Stimulated activated memory B cell treated with anti-CD40 and anti-IgM and Interleukin-4, amounts not matched to agents 10 μg/mL and 1 μg/mL and 100 μg/mL, for 72 hours (primary cell): Measurements from ENCODE around the gene CLEC10A.
"Not testable (repeated sequence)": the region's sequence is repeated elsewhere in the genome, so short reads cannot be mapped to it uniquely, and the experiment has no call there.

ENCODE experiments used
- ATAC-seq: fragments of 150-1000 bp; cut with Tn5 transposase; 2 replicates; pipeline ENCODE4 v1.10.0; 2021
- H3K27ac Mint-ChIP-seq: one replicate; pipeline ENCODE4 v1.8.0; 2022; ENCODE audit warnings: mild to moderate bottlenecking, mixed read lengths
- H3K27me3 Mint-ChIP-seq: one replicate; pipeline ENCODE4 v1.8.0; 2022; ENCODE audit warnings: mixed read lengths
- H3K36me3 Mint-ChIP-seq: one replicate; pipeline ENCODE4 v1.8.0; 2022; ENCODE audit warnings: mixed read lengths
- H3K4me1 Mint-ChIP-seq: one replicate; pipeline ENCODE4 v1.8.0; 2022; ENCODE audit warnings: mixed read lengths
- H3K4me3 Mint-ChIP-seq: one replicate; pipeline ENCODE4 v1.8.0; 2022; ENCODE audit warnings: mild to moderate bottlenecking, moderate library complexity, mixed read lengths
- H3K9me3 Mint-ChIP-seq: one replicate; pipeline ENCODE4 v1.8.0; 2022; ENCODE audit warnings: mixed read lengths

CLEC10A gene

DNA sequence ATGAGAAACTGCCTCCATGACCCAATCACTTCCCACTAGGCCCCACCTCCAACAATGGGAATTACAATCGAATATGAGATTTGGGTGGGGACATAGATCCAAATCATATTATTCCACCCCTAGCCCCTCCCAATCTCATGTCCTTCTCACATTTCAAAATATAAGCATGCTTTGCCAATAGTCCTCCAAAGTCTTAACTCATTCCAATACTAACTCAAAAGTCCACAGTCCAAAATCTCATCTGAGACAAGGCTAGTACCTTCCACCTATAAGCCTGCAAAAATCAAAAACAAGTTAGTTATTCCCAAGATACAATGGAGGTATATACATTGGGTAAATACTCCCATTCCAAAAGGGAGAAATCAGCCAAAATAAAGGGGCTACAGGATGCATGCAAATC is 12.9 kb downstream of the CLEC10A start:
- ATAC-seq: no peak
- H3K4me3 Mint-ChIP-seq: no peak overlapping the region
- no peaks in the 10 kb centered on the region for H3K4me1 Mint-ChIP-seq
- no peak overlapping the region for H3K27ac Mint-ChIP-seq
- H3K9me3 Mint-ChIP-seq: peaks cover 20% of the 10 kb centered on the region
- H3K27me3 Mint-ChIP-seq: peaks cover 62% of the 10 kb centered on the region
- peaks cover 15% of the 10 kb centered on the region for H3K36me3 Mint-ChIP-seq

DNA sequence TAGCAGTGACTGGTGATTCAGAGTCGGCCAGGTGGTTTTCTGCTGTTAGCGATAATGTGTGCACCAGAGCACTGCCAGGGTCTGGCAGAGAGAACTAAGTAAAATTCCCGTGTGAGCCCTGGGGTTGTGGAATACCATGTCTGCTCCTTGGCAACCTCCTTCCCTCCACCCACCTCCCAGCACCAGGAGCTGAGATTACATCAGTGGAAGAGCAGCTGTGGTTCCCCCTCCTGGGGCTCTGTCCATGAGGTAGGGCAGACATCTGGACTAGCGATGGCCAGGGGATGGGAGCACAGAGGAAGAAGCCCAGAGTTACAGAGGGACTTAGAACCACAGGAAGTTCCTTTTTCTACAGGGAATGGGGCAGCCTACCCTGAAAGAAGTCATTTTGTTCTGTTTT is 15.8 kb downstream of the CLEC10A start:
- Mint-ChIP-seq H3K36me3 (peaks cover 15% of the 10 kb centered on the region), H3K4me1 (peaks cover 9% of the 10 kb centered on the region), H3K27ac (no peak overlapping the region), H3K9me3 (peaks cover 18% of the 10 kb centered on the region), H3K4me3 (no peak overlapping the region), H3K27me3 (peaks cover 60% of the 10 kb centered on the region)
- no peak for ATAC-seq

GRCh38 chr17:7063518-7064094 is 16.4 kb downstream of the CLEC10A start:
- Mint-ChIP-seq H3K4me3 (no peak overlapping the region), H3K9me3 (peaks cover 12% of the 10 kb centered on the region), H3K4me1 (peaks cover 9% of the 10 kb centered on the region), H3K27ac (no peak overlapping the region), H3K27me3 (peaks cover 62% of the 10 kb centered on the region), H3K36me3 (peaks cover 11% of the 10 kb centered on the region)
- no peak for ATAC-seq

DNA sequence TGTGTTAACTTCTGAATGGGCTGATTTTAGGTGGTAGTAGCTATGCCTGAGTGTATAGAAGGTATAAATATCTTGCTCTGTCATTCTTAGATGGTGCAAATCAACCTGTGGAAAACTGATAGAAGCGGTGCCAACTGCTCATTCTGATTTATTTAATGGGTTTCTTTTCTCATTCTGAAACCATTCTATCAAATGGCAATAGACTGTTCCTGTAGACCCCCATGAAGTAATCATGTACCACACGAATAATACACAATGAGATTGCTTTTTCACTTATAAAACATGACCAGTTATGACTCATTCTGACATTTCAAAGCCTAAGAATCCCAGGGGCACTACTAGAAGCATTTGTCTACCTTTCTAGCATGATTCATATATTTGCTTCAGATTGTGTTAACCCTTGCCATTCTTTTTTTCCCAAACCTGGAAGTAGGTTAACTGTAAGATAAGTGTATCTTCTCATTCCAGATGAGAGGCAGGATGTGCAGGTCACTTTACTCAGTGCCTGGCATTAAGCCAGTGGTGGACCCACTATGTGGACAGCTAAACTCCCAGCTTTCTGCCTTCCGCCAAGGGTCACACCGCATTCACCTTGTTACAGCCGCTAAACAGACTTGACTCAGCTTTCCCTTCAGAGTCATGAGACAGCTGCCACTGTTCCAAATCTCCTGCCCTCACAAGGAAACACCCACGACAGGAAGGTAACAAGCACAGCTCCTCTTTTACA is 19.7 kb downstream of the CLEC10A start:
- peak; percentile 16 for ATAC-seq
- Mint-ChIP-seq H3K36me3 (no peaks in the 10 kb centered on the region), H3K27ac (peak overlapping the region; percentile 14), H3K27me3 (peaks cover 54% of the 10 kb centered on the region), H3K4me3 (no peak overlapping the region), H3K4me1 (peaks cover 9% of the 10 kb centered on the region), H3K9me3 (no peaks in the 10 kb centered on the region)

GRCh38 chr17:7058831-7059447 is 21.1 kb downstream of the CLEC10A start:
- H3K36me3 Mint-ChIP-seq: no peaks in the 10 kb centered on the region

GRCh38 chr17:7056386-7056785 is 23.7 kb downstream of the CLEC10A start:
- no peak overlapping the region for H3K4me3 Mint-ChIP-seq
- ATAC-seq: no peak
- H3K4me1 Mint-ChIP-seq: peaks cover 9% of the 10 kb centered on the region
- no peaks in the 10 kb centered on the region for H3K36me3 Mint-ChIP-seq
- peaks cover 17% of the 10 kb centered on the region for H3K27me3 Mint-ChIP-seq
- no peaks in the 10 kb centered on the region for H3K9me3 Mint-ChIP-seq
- H3K27ac Mint-ChIP-seq: no peak overlapping the region

More at GRCh38 chr17:7058831-7059447, 21.1 kb downstream of the CLEC10A start:
- Mint-ChIP-seq H3K4me1 (peaks cover 9% of the 10 kb centered on the region), H3K9me3 (no peaks in the 10 kb centered on the region), H3K4me3 (no peak overlapping the region), H3K27me3 (peaks cover 40% of the 10 kb centered on the region), H3K27ac (no peak overlapping the region)
- ATAC-seq: no peak

DNA sequence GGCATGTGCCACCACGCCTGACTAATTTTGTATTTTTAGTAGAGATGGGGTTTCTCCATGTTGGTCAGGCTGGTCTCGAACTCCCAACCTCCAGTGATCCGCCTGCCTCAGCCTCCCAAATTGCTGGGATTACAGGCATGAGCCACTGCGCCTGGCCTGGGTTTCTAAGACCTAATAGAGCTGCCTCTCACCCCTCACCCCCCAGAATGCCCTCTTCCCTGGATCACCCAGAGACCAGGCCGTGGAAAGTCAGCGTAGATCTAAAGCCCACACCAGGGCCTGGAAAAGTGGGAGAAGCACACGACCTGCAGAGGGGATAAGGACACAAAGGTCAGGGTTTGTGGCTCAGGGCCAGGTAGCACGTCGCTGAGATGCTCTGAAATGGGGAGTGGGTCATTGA is 29.5 kb downstream of the CLEC10A start:
- H3K9me3 Mint-ChIP-seq, H3K4me3 Mint-ChIP-seq, ATAC-seq, H3K27me3 Mint-ChIP-seq, H3K36me3 Mint-ChIP-seq, H3K27ac Mint-ChIP-seq: not testable (repeated sequence)
- H3K4me1 Mint-ChIP-seq: peaks cover 17% of the 10 kb centered on the region

DNA sequence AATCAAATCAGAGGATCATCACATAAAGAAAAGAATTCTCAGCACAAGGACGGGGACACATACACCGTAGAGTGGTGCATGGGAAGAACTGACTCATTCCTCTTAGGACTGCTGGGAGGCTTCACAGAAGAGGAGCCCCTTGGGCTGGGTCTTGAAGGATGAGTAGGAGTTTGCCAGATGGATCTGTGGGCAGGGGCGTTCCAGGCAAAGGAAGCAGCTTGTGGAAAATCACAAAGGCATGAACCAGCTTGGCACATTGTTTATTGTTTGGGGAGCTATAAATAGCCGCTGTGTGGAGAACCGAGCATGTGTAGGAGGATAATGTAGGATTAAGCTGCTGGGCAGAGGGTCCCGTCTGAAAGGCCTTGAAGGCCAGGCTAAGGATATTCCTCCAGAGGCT is 31.1 kb downstream of the CLEC10A start:
- Mint-ChIP-seq H3K36me3 (no peaks in the 10 kb centered on the region), H3K9me3 (no peaks in the 10 kb centered on the region), H3K4me3 (no peak overlapping the region), H3K27ac (no peak overlapping the region), H3K27me3 (no peaks in the 10 kb centered on the region), H3K4me1 (peaks cover 19% of the 10 kb centered on the region)
- no peak for ATAC-seq

GRCh38 chr17:7047566-7047965 is 32.5 kb downstream of the CLEC10A start:
- H3K4me3 Mint-ChIP-seq: no peak overlapping the region
- H3K36me3 Mint-ChIP-seq: no peaks in the 10 kb centered on the region
- ATAC-seq: no peak
- H3K4me1 Mint-ChIP-seq: peaks cover 30% of the 10 kb centered on the region
- no peaks in the 10 kb centered on the region for H3K27me3 Mint-ChIP-seq
- no peaks in the 10 kb centered on the region for H3K9me3 Mint-ChIP-seq
- H3K27ac Mint-ChIP-seq: no peak overlapping the region

GRCh38 chr17:7046725-7047397 is 33.2 kb downstream of the CLEC10A start:
- peak; percentile 26 for ATAC-seq
- not testable (repeated sequence) for H3K36me3 Mint-ChIP-seq, H3K9me3 Mint-ChIP-seq, H3K27me3 Mint-ChIP-seq
- H3K4me3 Mint-ChIP-seq: peak overlapping the region; percentile 76
- peak overlapping the region; percentile 58 for H3K27ac Mint-ChIP-seq
- peaks cover 37% of the 10 kb centered on the region for H3K4me1 Mint-ChIP-seq

DNA sequence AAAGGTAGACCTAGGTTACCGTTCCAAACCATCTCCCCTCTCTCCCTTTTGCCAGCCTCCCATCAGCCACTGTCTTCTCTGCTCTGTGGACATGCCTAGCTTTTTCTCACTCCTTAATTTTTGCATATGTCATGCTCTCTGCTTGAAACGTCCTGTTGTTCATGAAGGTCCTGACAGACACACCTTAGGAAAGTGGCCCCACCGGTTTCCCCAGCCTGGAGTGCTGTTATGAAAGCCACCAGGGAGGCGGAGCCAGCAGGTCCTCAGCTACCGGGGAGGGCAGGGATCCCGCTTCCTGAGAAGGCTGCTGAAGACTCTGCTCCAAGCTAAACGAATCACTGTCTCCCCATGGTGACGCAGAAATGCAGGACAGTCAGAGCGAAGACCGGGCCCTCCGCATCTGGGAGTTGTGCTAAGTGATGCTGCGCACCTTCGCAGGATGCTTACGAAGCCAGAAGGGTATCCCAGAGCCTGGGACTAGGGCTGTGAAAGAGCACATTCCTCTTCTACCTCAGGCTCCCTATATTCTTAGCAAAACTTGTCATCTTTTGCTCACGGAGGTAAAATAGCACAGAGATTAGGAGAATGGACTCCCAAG is 33.8 kb downstream of the CLEC10A start:
- no peaks in the 10 kb centered on the region for H3K36me3 Mint-ChIP-seq

GRCh38 chr17:7045492-7046126 is 34.4 kb downstream of the CLEC10A start:
- no peaks in the 10 kb centered on the region for H3K36me3 Mint-ChIP-seq
- no peaks in the 10 kb centered on the region for H3K27me3 Mint-ChIP-seq
- peak overlapping the region; percentile 58 for H3K27ac Mint-ChIP-seq
- peak; percentile 34 for ATAC-seq
- H3K4me3 Mint-ChIP-seq: peak overlapping the region; percentile 76
- H3K9me3 Mint-ChIP-seq: no peaks in the 10 kb centered on the region
- peaks cover 46% of the 10 kb centered on the region for H3K4me1 Mint-ChIP-seq

More for the DNA sequence above, 33.8 kb downstream of the CLEC10A start:
- ATAC-seq: no peak
- Mint-ChIP-seq H3K4me1 (peaks cover 43% of the 10 kb centered on the region), H3K27me3 (no peaks in the 10 kb centered on the region), H3K9me3 (no peaks in the 10 kb centered on the region), H3K27ac (peak overlapping the region; percentile 58), H3K4me3 (peak overlapping the region; percentile 76)

- Mint-ChIP-seq H3K4me1 (peaks cover 54% of the 10 kb centered on the region), H3K4me3 (peak within 1 kb of the TSS; percentile 78), H3K27ac (peak within 1 kb of the TSS; percentile 85), H3K27me3 (no peaks in the 10 kb centered on the region), H3K9me3 (no peaks in the 10 kb centered on the region), H3K36me3 (no peaks in the 10 kb centered on the region)
- ATAC-seq: peak; percentile 70
These were observed 36.4 kb downstream of the CLEC10A start, which contains the start of gene SLC16A11 for GRCh38 chr17:7043497-7044198. SLC16A11 (minus strand) TSS chr17:7044092; CDS start chr17:7043513, 579 bp downstream.

- H3K4me1 Mint-ChIP-seq: peaks cover 59% of the 10 kb centered on the region
These were observed 36.9 kb downstream of the CLEC10A start for GRCh38 chr17:7043182-7043496.

More at GRCh38 chr17:7043182-7043496, 36.9 kb downstream of the CLEC10A start:
- peak overlapping the region; percentile 78 for H3K4me3 Mint-ChIP-seq
- H3K36me3 Mint-ChIP-seq: no peaks in the 10 kb centered on the region
- peak overlapping the region; percentile 85 for H3K27ac Mint-ChIP-seq
- no peak for ATAC-seq
- H3K9me3 Mint-ChIP-seq: no peaks in the 10 kb centered on the region
- H3K27me3 Mint-ChIP-seq: no peaks in the 10 kb centered on the region
